PC-3 (cell line): ENCODE results near the gene PKD2L2. TPM values are rescaled to one million over a fixed set of nuclear protein-coding genes. Genes with fewer than 3 reads are reported as not detected.
"Not testable (repeated sequence)": the region's sequence is repeated elsewhere in the genome, so short reads cannot be mapped to it uniquely, and the experiment has no call there.

ENCODE experiments used
- ATAC-seq: fragments of 200-7000 bp; cut with Tn5 transposase; 2 replicates; pipeline ENCODE4 v1.9.1; 2020; ENCODE audit warnings: mild to moderate bottlenecking, moderate library complexity
- BruUV-seq: library from RNA; stranded (reverse); fragments of 400-500 nt; replicated peaks from 2 replicates; lab custom pipeline; 2021; lab: Mats Ljungman, UMichigan
- CTCF ChIA-PET: fragments of 300-600 bp; sonication (Branson Sonifier 250); formaldehyde crosslinking; loops from one replicate; lab custom pipeline; 2022; ENCODE audit warnings: antibody characterized with exemption; lab: Charles Lee
- POLR2A ChIA-PET: fragments of 300-600 bp; sonication (Branson Sonifier 250); formaldehyde crosslinking; loops from one replicate; lab custom pipeline; 2022; ENCODE audit warnings: antibody characterized with exemption; ENCODE audit not compliant: unreplicated experiment; lab: Charles Lee
- DNase-seq: peaks from one replicate; pipeline ENCODE4 v3.0.0-alpha.2; 2015
- H2AFZ ChIP-seq: fragments of 300-600 bp; sonication (generic); 2 replicates; pipeline ENCODE4 v1.6.0; 2016; ENCODE audit warnings: antibody characterized with exemption, low read length
- H3F3A ChIP-seq: fragments of 300-600 bp; sonication (generic); one replicate; pipeline ENCODE4 v1.6.0; 2017; ENCODE audit warnings: antibody characterized with exemption, low read length, control low read depth, mild to moderate bottlenecking; ENCODE audit not compliant: unreplicated experiment
- H3K27ac ChIP-seq: fragments of 300-600 bp; sonication (generic); 2 replicates; pipeline ENCODE4 v1.5.1; 2016; ENCODE audit warnings: mild to moderate bottlenecking, low read length
- H3K27me3 ChIP-seq: fragments of 300-600 bp; sonication (generic); 2 replicates; pipeline ENCODE4 v1.6.1; 2016; ENCODE audit warnings: low read length, mixed read lengths
- H3K36me3 ChIP-seq: fragments of 300-600 bp; sonication (generic); 2 replicates; pipeline ENCODE4 v1.6.1; 2016; ENCODE audit warnings: low read depth, mixed run types, low read length, mixed read lengths
- H3K4me1 ChIP-seq: fragments of 300-600 bp; sonication (generic); 2 replicates; pipeline ENCODE4 v1.5.1; 2016; ENCODE audit warnings: low read length; ENCODE audit not compliant: insufficient read depth
- H3K4me2 ChIP-seq: fragments of 300-600 bp; sonication (generic); 2 replicates; pipeline ENCODE4 v1.6.0; 2016; ENCODE audit warnings: low read length
- H3K4me3 ChIP-seq: fragments of 300-600 bp; sonication (generic); 2 replicates; pipeline ENCODE4 v1.5.1; 2016; ENCODE audit warnings: mild to moderate bottlenecking, low read length, mixed read lengths
- H3K79me2 ChIP-seq: fragments of 300-600 bp; sonication (generic); 2 replicates; pipeline ENCODE4 v1.6.1; 2017; ENCODE audit warnings: low read length, mixed read lengths
- H3K9ac ChIP-seq: fragments of 300-600 bp; sonication (generic); 2 replicates; pipeline ENCODE4 v1.6.0; 2016; ENCODE audit warnings: mild to moderate bottlenecking, low read length
- H3K9me2 ChIP-seq: fragments of 300-600 bp; sonication (generic); replicated peaks from 2 replicates; pipeline ENCODE4 v1.6.1; 2016; ENCODE audit warnings: mixed run types, low read length, mixed read lengths
- H3K9me3 ChIP-seq: fragments of 300-600 bp; sonication (generic); 2 replicates; pipeline ENCODE4 v1.6.1; 2016; ENCODE audit warnings: low read length, mixed read lengths
- H4K20me1 ChIP-seq: fragments of 300-600 bp; sonication (generic); 2 replicates; pipeline ENCODE4 v1.6.1; 2016; ENCODE audit warnings: low read length, mixed read lengths
- CTCF ChIP-seq: fragments of 300-600 bp; sonication (generic); conservative IDR thresholded peaks from 2 replicates; pipeline ENCODE4 v1.5.1; 2017; ENCODE audit warnings: antibody characterized with exemption, low read depth, mild to moderate bottlenecking, low read length
- EZH2 ChIP-seq: fragments of 300-600 bp; sonication (generic); IDR thresholded peaks from one replicate; pipeline ENCODE4 v1.6.1; 2017; ENCODE audit warnings: antibody characterized with exemption, mild to moderate bottlenecking, low read length; ENCODE audit not compliant: unreplicated experiment
- EZH2phosphoT487 ChIP-seq: fragments of 300-600 bp; sonication (generic); IDR thresholded peaks from 2 replicates; pipeline ENCODE4 v1.6.1; 2018; ENCODE audit warnings: mild to moderate bottlenecking, antibody characterized with exemption, low read length, borderline replicate concordance
- intact Hi-C: fragments of 100-400 bp; cut with micrococcal nuclease; formaldehyde crosslinking; loops from 2 replicates; pipeline ENCODE4 v1.9.0; 2023
- total RNA-seq: library from RNA; depleted of rRNA; stranded (reverse); fragments of >200 nt; gene quantifications from 2 replicates; pipeline ENCODE4 v1.2.3, GENCODE V29; 2014

PKD2L2 gene
- total RNA-seq, 1 experiment from 2014 or later = not detected

- TF ChIP-seq EZH2 (no peak), CTCF (no peak), EZH2phosphoT487 (no peak)
- ChIA-PET CTCF (no interaction called here), POLR2A (no interaction called here)
Measured at GRCh38 chr5:137858223-137858916, 30.9 kb upstream of the PKD2L2 start.

GRCh38 chr5:137858954-137859353, 30.3 kb upstream of the PKD2L2 start:
- Histone ChIP-seq H3K9me3 (no peaks in the 10 kb centered on the region), H3K36me3 (no peaks in the 10 kb centered on the region), H3K4me3 (no peak overlapping the region), H3K4me1 (no peaks in the 10 kb centered on the region), H3K27ac (no peak overlapping the region), H3F3A (no peaks in the 10 kb centered on the region), H3K27me3 (no peaks in the 10 kb centered on the region), H3K79me2 (no peaks in the 10 kb centered on the region), H4K20me1 (no peaks in the 10 kb centered on the region), H3K9me2 (no peaks in the 10 kb centered on the region), H3K9ac (no peak overlapping the region), H2AFZ (no peak overlapping the region), H3K4me2 (no peak overlapping the region)
- no peak for TF ChIP-seq EZH2
- no peak for TF ChIP-seq CTCF
- no peak for TF ChIP-seq EZH2phosphoT487
- ChIA-PET CTCF (no interaction called here), POLR2A (no interaction called here)
- intact Hi-C loops = no loop called here
- ATAC-seq (no peak), DNase-seq (no peak)
- BruUV-seq = no TSS peak

More at GRCh38 chr5:137858223-137858916, 30.9 kb upstream of the PKD2L2 start:
- no peaks in the 10 kb centered on the region for H3K79me2 ChIP-seq
- H3K9me2 ChIP-seq = no peaks in the 10 kb centered on the region
- no peaks in the 10 kb centered on the region for H3K36me3 ChIP-seq
- H3K4me2 ChIP-seq = no peak overlapping the region
- no peaks in the 10 kb centered on the region for H3K9me3 ChIP-seq
- H3K4me1 ChIP-seq = no peaks in the 10 kb centered on the region
- intact Hi-C loops = no loop called here
- no peaks in the 10 kb centered on the region for H3K27me3 ChIP-seq
- no peak overlapping the region for H3K4me3 ChIP-seq
- no peaks in the 10 kb centered on the region for H3F3A ChIP-seq
- no peak overlapping the region for H3K9ac ChIP-seq
- ATAC-seq = no peak
- no peak overlapping the region for H3K27ac ChIP-seq
- no TSS peak for BruUV-seq
- no peak for DNase-seq
- no peak overlapping the region for H2AFZ ChIP-seq
- no peaks in the 10 kb centered on the region for H4K20me1 ChIP-seq

DNA sequence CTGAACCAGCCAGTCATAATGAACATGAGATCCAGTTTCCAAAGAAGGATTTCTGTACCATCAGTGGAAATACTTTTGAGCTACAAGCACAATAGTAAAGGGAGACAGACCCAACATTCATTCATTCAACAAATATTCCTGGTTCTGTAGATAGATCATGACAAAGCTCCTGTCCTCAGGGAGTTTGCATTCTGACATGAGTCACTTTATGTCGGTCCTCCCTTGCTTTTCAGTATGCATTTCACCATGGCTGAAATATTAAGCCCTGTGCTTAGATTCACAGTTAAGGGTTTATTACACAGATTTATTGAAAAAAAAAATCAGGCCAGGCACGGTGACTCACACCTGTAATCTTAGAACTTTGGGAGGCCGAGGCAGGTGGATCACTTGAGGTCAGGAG, 27.0 kb upstream of the PKD2L2 start:
- no peaks in the 10 kb centered on the region for H3K9me2 ChIP-seq
- H3K4me3 ChIP-seq = no peak overlapping the region
- no peaks in the 10 kb centered on the region for H3K9me3 ChIP-seq
- H2AFZ ChIP-seq = no peak overlapping the region
- H3K27me3 ChIP-seq = no peaks in the 10 kb centered on the region
- BruUV-seq = no TSS peak
- H3K4me1 ChIP-seq = no peaks in the 10 kb centered on the region
- no peak overlapping the region for H3K4me2 ChIP-seq
- H3F3A ChIP-seq = no peaks in the 10 kb centered on the region
- no peaks in the 10 kb centered on the region for H3K36me3 ChIP-seq
- no peak for DNase-seq
- intact Hi-C loops = no loop called here
- no peak overlapping the region for H3K27ac ChIP-seq
- no peaks in the 10 kb centered on the region for H4K20me1 ChIP-seq
- no peak overlapping the region for H3K9ac ChIP-seq
- no peaks in the 10 kb centered on the region for H3K79me2 ChIP-seq
- ChIA-PET CTCF (no interaction called here), POLR2A (no interaction called here)
- no peak for TF ChIP-seq EZH2phosphoT487
- TF ChIP-seq CTCF = no peak
- TF ChIP-seq EZH2 = no peak
- no peak for ATAC-seq

DNA sequence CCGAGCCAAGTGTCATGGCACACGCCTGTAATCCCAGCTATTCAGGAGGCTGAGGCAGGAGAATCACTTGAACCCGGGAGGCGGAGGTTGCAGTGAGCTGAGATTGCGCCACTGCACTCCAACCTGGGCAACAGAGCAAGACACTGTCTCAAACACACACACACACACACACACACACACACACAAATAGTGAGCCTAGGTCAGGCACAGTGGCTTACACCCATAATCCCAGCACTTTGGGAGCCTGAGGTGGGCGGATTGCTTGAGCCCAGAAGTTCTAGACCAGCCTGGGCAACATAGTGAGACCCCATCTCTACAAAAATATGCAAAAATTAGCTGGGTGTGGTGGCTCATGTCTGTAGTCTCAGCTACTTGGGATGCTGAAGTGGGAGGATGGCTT, 25.6 kb upstream of the PKD2L2 start:
- CTCF ChIA-PET, ATAC-seq, BruUV-seq, H3K4me3 ChIP-seq, DNase-seq, H3K9me3 ChIP-seq, H3K4me1 ChIP-seq, intact Hi-C loops, H3K79me2 ChIP-seq, H3K9me2 ChIP-seq, H3K9ac ChIP-seq, H3K27ac ChIP-seq, H3K4me2 ChIP-seq, H3K36me3 ChIP-seq, POLR2A ChIA-PET, H2AFZ ChIP-seq, H4K20me1 ChIP-seq, H3F3A ChIP-seq, H3K27me3 ChIP-seq: not testable (repeated sequence)
